Gastroesophageal sphincter (tissue), 3 donors: ENCODE measurements around the gene NFKBIA.

Source experiments
- CTCF ChIP-seq, 4 experiments: fragments of 200-600 bp in 2 of 4; fragments of 450-650 bp in 2 of 4; sonication (generic) in 1 of 4; IDR thresholded peaks; one replicate each; pipeline ENCODE4 v1.5.1; 2017 to 2019; ENCODE audit warnings: antibody characterized with exemption in 4 of 4, mild to moderate bottlenecking in 2 of 4, moderate library complexity in 2 of 4
- EP300 ChIP-seq: sonication (generic); formaldehyde crosslinking; IDR thresholded peaks from one replicate; pipeline ENCODE4 v1.6.1; 2017; ENCODE audit warnings: antibody characterized with exemption, mild to moderate bottlenecking
- POLR2A ChIP-seq, 2 donors: fragments of 450-650 bp; IDR thresholded peaks; one replicate each; pipeline ENCODE4 v1.6.1; 2017; ENCODE audit warnings: antibody characterized with exemption in 2 of 2, mild to moderate bottlenecking in 2 of 2, moderate library complexity in 1 of 2
- POLR2AphosphoS5 ChIP-seq: sonication (generic); formaldehyde crosslinking; IDR thresholded peaks from one replicate; pipeline ENCODE4 v1.6.1; 2017; ENCODE audit warnings: antibody characterized with exemption

GRCh38 chr14:35351897-35352273 lies 52.7 kb downstream of the NFKBIA start:
- TF ChIP-seq CTCF (IDR thresholded peaks at IDR 0.05) = no peak
- no peak for TF ChIP-seq POLR2A (IDR thresholded peaks at IDR 0.05)
- TF ChIP-seq POLR2AphosphoS5 = no peak
- TF ChIP-seq EP300 = no peak
